ENCODE measurements around the gene THBS3.
A peak's percentile ranks its signal among the peaks of the same experiment; 100 is the strongest.
"Not testable (repeated sequence)": the region's sequence is repeated elsewhere in the genome, so short reads cannot be mapped to it uniquely, and the experiment has no call there.

Gene THBS3

GRCh38 chr1:155173478-155174323 lies 34.0 kb downstream of the THBS3 start, which contains the start of gene TRIM46:
Gene TRIM46 (plus strand): TSS chr1:155173849. CDS start chr1:155173967, 118 bp downstream.
- peak; percentile 39 for DNase-seq (ENCODE audit: low read depth)

GRCh38 chr1:155172732-155173477 lies 34.8 kb downstream of the THBS3 start, which contains the start of gene KRTCAP2:
Gene KRTCAP2 (minus strand): TSS chr1:155173304. CDS start chr1:155173224, 80 bp downstream.
- DNase-seq (ENCODE audit: low read depth): peak; percentile 91

GRCh38 chr1:155171836-155172731 lies 35.6 kb downstream of the THBS3 start:
- no peak for DNase-seq (ENCODE audit: low read depth)

- no peak for DNase-seq (ENCODE audit: low read depth)
These were observed 36.9 kb downstream of the THBS3 start for GRCh38 chr1:155170806-155171205.

- no peak for DNase-seq (ENCODE audit: low read depth)
These were observed 37.5 kb downstream of the THBS3 start for GRCh38 chr1:155170101-155170785.

- DNase-seq (ENCODE audit: low read depth): no peak
These were observed 38.2 kb downstream of the THBS3 start for GRCh38 chr1:155169541-155169940.

- DNase-seq (ENCODE audit: low read depth): no peak
These were observed 39.1 kb downstream of the THBS3 start for GRCh38 chr1:155168456-155169210.

GRCh38 chr1:155168105-155168445 lies 39.6 kb downstream of the THBS3 start:
- not testable (repeated sequence) for DNase-seq (ENCODE audit: low read depth)

- DNase-seq (ENCODE audit: low read depth): peak; percentile 70
These were observed 40.3 kb downstream of the THBS3 start for GRCh38 chr1:155167166-155168104.

GRCh38 chr1:155166471-155167165 lies 41.1 kb downstream of the THBS3 start:
- no peak for DNase-seq (ENCODE audit: low read depth)

- DNase-seq (ENCODE audit: low read depth): no peak
These were observed 41.6 kb downstream of the THBS3 start for GRCh38 chr1:155166051-155166470.

- not testable (repeated sequence) for DNase-seq (ENCODE audit: low read depth)
These were observed 43.1 kb downstream of the THBS3 start for GRCh38 chr1:155164625-155165024.

- DNase-seq (ENCODE audit: low read depth): not testable (repeated sequence)
These were observed 43.9 kb downstream of the THBS3 start for GRCh38 chr1:155163785-155164184.

- DNase-seq (ENCODE audit: low read depth): not testable (repeated sequence)
These were observed 45.1 kb downstream of the THBS3 start for GRCh38 chr1:155162631-155163030.

- no peak for DNase-seq (ENCODE audit: low read depth)
These were observed 47.6 kb downstream of the THBS3 start for GRCh38 chr1:155160128-155160527.

GRCh38 chr1:155158991-155159390 lies 48.7 kb downstream of the THBS3 start:
- DNase-seq (ENCODE audit: low read depth): no peak

- DNase-seq (ENCODE audit: low read depth): not testable (repeated sequence)
These were observed 51.6 kb downstream of the THBS3 start for GRCh38 chr1:155155996-155156643.
